Activated T-cell treated with anti-CD3 and anti-CD28 coated beads, Interleukin-2, amount 50 U/mL, for 72 hours (primary cell): ENCODE data around the gene DYNLL2. TPM values are rescaled to one million over a fixed set of nuclear protein-coding genes. Genes with fewer than 3 reads are reported as not detected.
A peak's percentile ranks its signal among the peaks of the same experiment; 100 is the strongest.
"Not testable (repeated sequence)": the region's sequence is repeated elsewhere in the genome, so short reads cannot be mapped to it uniquely, and the experiment has no call there.

Source experiments
- ATAC-seq, 2 donors: fragments of 150-1000 bp; cut with Tn5 transposase; replicated peaks in 1 of 2; 2 replicates each; pipeline ENCODE4 v1.10.0; 2021; ENCODE audit warnings: moderate library complexity in 2 of 2, mild to moderate bottlenecking in 1 of 2
- DNase-seq, 2 donors: peaks; one replicate each; pipeline ENCODE4 v3.0.0; 2021 to 2022; ENCODE audit warnings: mixed read lengths in 1 of 2
- H3K27ac Mint-ChIP-seq: one replicate; pipeline ENCODE4 v1.8.0; 2022; ENCODE audit warnings: mild to moderate bottlenecking, moderate library complexity, mixed read lengths
- H3K27me3 Mint-ChIP-seq: one replicate; pipeline ENCODE4 v1.8.0; 2022; ENCODE audit warnings: low read depth, mixed read lengths
- H3K36me3 Mint-ChIP-seq, 2 donors: one replicate each; pipeline ENCODE4 v1.8.0; 2022; ENCODE audit warnings: mixed read lengths in 2 of 2, mild to moderate bottlenecking in 1 of 2; ENCODE audit not compliant: insufficient read depth in 2 of 2
- H3K4me1 Mint-ChIP-seq: one replicate; pipeline ENCODE4 v1.8.0; 2022; ENCODE audit warnings: low read depth, mixed read lengths
- H3K4me3 Mint-ChIP-seq, 2 donors: one replicate each; pipeline ENCODE4 v1.8.0; 2022; ENCODE audit warnings: mild to moderate bottlenecking in 2 of 2, mixed read lengths in 2 of 2, moderate library complexity in 2 of 2
- H3K9me3 Mint-ChIP-seq, 2 donors: one replicate each; pipeline ENCODE4 v1.8.0; 2022; ENCODE audit warnings: mixed read lengths in 2 of 2
- total RNA-seq, 2 donors: library from RNA; stranded (reverse); gene quantifications; one replicate each; pipeline ENCODE4 v1.2.3, GENCODE V29; 2022

Gene DYNLL2
- 10 to 100 TPM; 32.9 to 37.7 TPM for total RNA-seq

GRCh38 chr17:58082870-58083490, at the start of gene DYNLL2:
Gene DYNLL2, plus strand, starts transcription at chr17:58083419. Its CDS starts 3,672 bp downstream, at chr17:58087091.
- ATAC-seq = peak; percentile 85
- DNase-seq = peak; percentile 90 to 91
- no peaks in the 10 kb centered on the region for H3K9me3 Mint-ChIP-seq
- H3K4me1 Mint-ChIP-seq = peaks cover 35% of the 10 kb centered on the region
- H3K4me3 Mint-ChIP-seq = peak within 1 kb of the TSS; percentile 87 to 88
- peaks cover 2 to 8% of the 10 kb centered on the region in 2 donors for H3K36me3 Mint-ChIP-seq
- H3K27me3 Mint-ChIP-seq = peaks cover 14% of the 10 kb centered on the region
- peak within 1 kb of the TSS; percentile 89 for H3K27ac Mint-ChIP-seq

- peaks cover 53% of the 10 kb centered on the region for H3K27me3 Mint-ChIP-seq
- DNase-seq = no peak
- peaks cover 0 to 1% of the 10 kb centered on the region in 2 donors for H3K9me3 Mint-ChIP-seq
- no peaks in the 10 kb centered on the region for H3K4me1 Mint-ChIP-seq
- H3K4me3 Mint-ChIP-seq = no peak overlapping the region
- ATAC-seq = no peak
- no peaks in the 10 kb centered on the region for H3K36me3 Mint-ChIP-seq
- H3K27ac Mint-ChIP-seq = no peak overlapping the region
These were observed 43.2 kb upstream of the DYNLL2 start for GRCh38 chr17:58039975-58040374.

GRCh38 chr17:58040386-58040785, 42.8 kb upstream of the DYNLL2 start:
- H3K27me3 Mint-ChIP-seq = peaks cover 53% of the 10 kb centered on the region
- H3K36me3 Mint-ChIP-seq = no peaks in the 10 kb centered on the region
- no peaks in the 10 kb centered on the region for H3K4me1 Mint-ChIP-seq
- H3K9me3 Mint-ChIP-seq = peaks cover 0 to 1% of the 10 kb centered on the region in 2 donors
- no peak for ATAC-seq
- H3K4me3 Mint-ChIP-seq = no peak overlapping the region
- no peak for DNase-seq
- H3K27ac Mint-ChIP-seq = no peak overlapping the region

GRCh38 chr17:58041161-58041560, 42.1 kb upstream of the DYNLL2 start:
- H3K27me3 Mint-ChIP-seq = peaks cover 53% of the 10 kb centered on the region
- H3K27ac Mint-ChIP-seq = no peak overlapping the region
- DNase-seq = no peak
- H3K4me1 Mint-ChIP-seq = no peaks in the 10 kb centered on the region
- peaks cover 0 to 1% of the 10 kb centered on the region in 2 donors for H3K9me3 Mint-ChIP-seq
- H3K4me3 Mint-ChIP-seq = no peak overlapping the region
- no peaks in the 10 kb centered on the region for H3K36me3 Mint-ChIP-seq
- ATAC-seq = no peak

- H3K27ac Mint-ChIP-seq = no peak overlapping the region
- H3K27me3 Mint-ChIP-seq = peaks cover 56% of the 10 kb centered on the region
- ATAC-seq (no peak), DNase-seq (no peak)
- H3K36me3 Mint-ChIP-seq = no peaks in the 10 kb centered on the region
- no peaks in the 10 kb centered on the region for H3K4me1 Mint-ChIP-seq
- peaks cover 0 to 1% of the 10 kb centered on the region in 2 donors for H3K9me3 Mint-ChIP-seq
- H3K4me3 Mint-ChIP-seq = no peak overlapping the region
These were observed 39.7 kb upstream of the DYNLL2 start for GRCh38 chr17:58043221-58044181.

- not testable (repeated sequence) for H3K4me3 Mint-ChIP-seq, ATAC-seq, H3K9me3 Mint-ChIP-seq, H3K4me1 Mint-ChIP-seq, DNase-seq, H3K36me3 Mint-ChIP-seq, H3K27ac Mint-ChIP-seq
- H3K27me3 Mint-ChIP-seq = peaks cover 54% of the 10 kb centered on the region
These were observed 39.0 kb upstream of the DYNLL2 start for GRCh38 chr17:58044256-58044655.

- DNase-seq = no peak
- Mint-ChIP-seq H3K27ac (no peak overlapping the region), H3K27me3 (peaks cover 36% of the 10 kb centered on the region), H3K4me1 (no peaks in the 10 kb centered on the region), H3K36me3 (no peaks in the 10 kb centered on the region), H3K9me3 (peaks cover 0 to 1% of the 10 kb centered on the region in 2 donors), H3K4me3 (no peak overlapping the region)
- ATAC-seq = no peak
These were observed 36.8 kb upstream of the DYNLL2 start for GRCh38 chr17:58046239-58047094.

GRCh38 chr17:58047376-58048150, 35.7 kb upstream of the DYNLL2 start:
- Mint-ChIP-seq H3K9me3 (peaks cover 0 to 1% of the 10 kb centered on the region in 2 donors), H3K4me3 (no peak overlapping the region), H3K4me1 (peaks cover 4% of the 10 kb centered on the region), H3K27ac (no peak overlapping the region), H3K36me3 (no peaks in the 10 kb centered on the region), H3K27me3 (peaks cover 29% of the 10 kb centered on the region)
- ATAC-seq (no peak), DNase-seq (no peak)

- H3K9me3 Mint-ChIP-seq = no peaks in the 10 kb centered on the region
- ATAC-seq = no peak
- H3K36me3 Mint-ChIP-seq = no peaks in the 10 kb centered on the region
- H3K27me3 Mint-ChIP-seq = peaks cover 10% of the 10 kb centered on the region
- H3K27ac Mint-ChIP-seq = no peak overlapping the region
- peaks cover 13% of the 10 kb centered on the region for H3K4me1 Mint-ChIP-seq
- H3K4me3 Mint-ChIP-seq = no peak overlapping the region
- DNase-seq = no peak
These were observed 33.7 kb upstream of the DYNLL2 start for GRCh38 chr17:58049533-58049932.

GRCh38 chr17:58050966-58051365, 32.3 kb upstream of the DYNLL2 start:
- Mint-ChIP-seq H3K4me3 (no peak overlapping the region), H3K27me3 (peaks cover 8% of the 10 kb centered on the region), H3K9me3 (no peaks in the 10 kb centered on the region), H3K27ac (no peak overlapping the region), H3K36me3 (no peaks in the 10 kb centered on the region), H3K4me1 (peaks cover 13% of the 10 kb centered on the region)
- no peak for ATAC-seq
- no peak for DNase-seq

GRCh38 chr17:58051468-58051867, 31.8 kb upstream of the DYNLL2 start:
- no peaks in the 10 kb centered on the region for H3K9me3 Mint-ChIP-seq

GRCh38 chr17:58052407-58052806, 30.8 kb upstream of the DYNLL2 start:
- H3K4me1 Mint-ChIP-seq = peaks cover 13% of the 10 kb centered on the region
- DNase-seq (no peak), ATAC-seq (no peak)
- no peaks in the 10 kb centered on the region for H3K9me3 Mint-ChIP-seq
- H3K4me3 Mint-ChIP-seq = no peak overlapping the region
- H3K27ac Mint-ChIP-seq = no peak overlapping the region
- no peaks in the 10 kb centered on the region for H3K36me3 Mint-ChIP-seq
- peaks cover 9% of the 10 kb centered on the region for H3K27me3 Mint-ChIP-seq

More at GRCh38 chr17:58051468-58051867, 31.8 kb upstream of the DYNLL2 start:
- DNase-seq (no peak), ATAC-seq (no peak)
- Mint-ChIP-seq H3K4me1 (peaks cover 13% of the 10 kb centered on the region), H3K27me3 (peaks cover 8% of the 10 kb centered on the region), H3K36me3 (no peaks in the 10 kb centered on the region), H3K4me3 (no peak overlapping the region), H3K27ac (no peak overlapping the region)
